Limb (tissue), 2 donors: ENCODE measurements around the gene RCC2.

Experiments
- DNase-seq, 2 donors: peaks; one replicate each; pipeline ENCODE4 v3.0.0-alpha.2; 2016; ENCODE audit errors: extremely low spot score in 2 of 2

Gene RCC2

GRCh38 chr1:17375651-17376050 lies 63.8 kb downstream of the RCC2 start:
- DNase-seq: no peak

- DNase-seq: no peak
These were observed 66.5 kb downstream of the RCC2 start for GRCh38 chr1:17372955-17373354.

GRCh38 chr1:17371896-17372295 lies 67.6 kb downstream of the RCC2 start, which contains the start of gene PADI6:
Gene PADI6, plus strand, starts transcription at chr1:17372196. Its CDS starts 50 bp downstream, at chr1:17372246.
- DNase-seq: no peak

GRCh38 chr1:17370618-17371017 lies 68.9 kb downstream of the RCC2 start:
- no peak for DNase-seq

GRCh38 chr1:17369466-17369865 lies 70.0 kb downstream of the RCC2 start:
- no peak for DNase-seq

GRCh38 chr1:17365293-17365692 lies 74.2 kb downstream of the RCC2 start:
- DNase-seq: no peak

- DNase-seq: no peak
These were observed 75.7 kb downstream of the RCC2 start for GRCh38 chr1:17363771-17364170.

- DNase-seq: no peak
These were observed 76.1 kb downstream of the RCC2 start for GRCh38 chr1:17363351-17363750.

GRCh38 chr1:17361687-17362086 lies 77.8 kb downstream of the RCC2 start:
- no peak for DNase-seq

- DNase-seq: no peak
These were observed 79.1 kb downstream of the RCC2 start for GRCh38 chr1:17360272-17360956.

GRCh38 chr1:17359808-17360207 lies 79.7 kb downstream of the RCC2 start:
- DNase-seq: no peak

- no peak for DNase-seq
These were observed 80.4 kb downstream of the RCC2 start for GRCh38 chr1:17359031-17359430.

GRCh38 chr1:17358557-17358956 lies 80.9 kb downstream of the RCC2 start:
- DNase-seq: no peak
